HG03575 (cell line): ENCODE data around the gene TAF7L.

ENCODE experiments used
- ATAC-seq: cut with Tn5 transposase; IDR thresholded peaks from one replicate; pipeline ENCODE4 v1.9.1; 2021; ENCODE audit not compliant: unreplicated experiment, insufficient number of reproducible peaks, low FRiP score; ENCODE audit errors: extremely low read depth

TAF7L gene

GRCh38 chrX:101230636-101231035, 60.5 kb downstream of the TAF7L start:
- no peak for ATAC-seq

GRCh38 chrX:101229170-101229569, 62.0 kb downstream of the TAF7L start:
- ATAC-seq, result no peak

GRCh38 chrX:101223226-101223625, 67.9 kb downstream of the TAF7L start:
- no peak for ATAC-seq

- ATAC-seq, result no peak
These were observed 70.4 kb downstream of the TAF7L start for GRCh38 chrX:101220662-101221260.

GRCh38 chrX:101219864-101220346, 71.2 kb downstream of the TAF7L start:
- no peak for ATAC-seq

GRCh38 chrX:101219116-101219863, 71.8 kb downstream of the TAF7L start, which contains the start of gene DRP2:
TSS of gene DRP2 (plus strand) at chrX:101219786. CDS start at chrX:101231648, 11,862 bp downstream.
- ATAC-seq, result no peak
